Measurements from ENCODE around the gene SMG6.

Gene SMG6

GRCh38 chr17:2093349-2093748 lies 210.2 kb downstream of the SMG6 start:
- no peak for DNase-seq

DNA sequence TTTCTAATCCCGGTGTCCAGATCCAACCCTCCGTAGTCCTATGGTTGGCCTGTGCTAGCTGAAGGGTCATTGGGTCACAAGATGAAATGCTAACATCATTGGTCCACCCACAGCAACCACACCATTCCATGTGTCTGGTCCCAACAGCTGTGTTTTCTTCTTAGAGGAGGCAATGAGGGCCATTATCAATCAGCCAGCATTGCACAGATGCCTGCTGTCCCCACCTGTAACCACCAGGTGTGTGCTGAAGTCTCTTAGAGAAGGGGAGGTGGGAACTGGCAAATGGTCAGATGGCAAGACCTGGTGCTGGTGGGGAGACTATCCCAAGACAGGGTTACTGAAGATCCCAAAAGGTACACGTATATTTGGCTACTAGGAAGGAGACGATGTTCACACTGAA lies 211.3 kb downstream of the SMG6 start:
- no peak for DNase-seq

DNA sequence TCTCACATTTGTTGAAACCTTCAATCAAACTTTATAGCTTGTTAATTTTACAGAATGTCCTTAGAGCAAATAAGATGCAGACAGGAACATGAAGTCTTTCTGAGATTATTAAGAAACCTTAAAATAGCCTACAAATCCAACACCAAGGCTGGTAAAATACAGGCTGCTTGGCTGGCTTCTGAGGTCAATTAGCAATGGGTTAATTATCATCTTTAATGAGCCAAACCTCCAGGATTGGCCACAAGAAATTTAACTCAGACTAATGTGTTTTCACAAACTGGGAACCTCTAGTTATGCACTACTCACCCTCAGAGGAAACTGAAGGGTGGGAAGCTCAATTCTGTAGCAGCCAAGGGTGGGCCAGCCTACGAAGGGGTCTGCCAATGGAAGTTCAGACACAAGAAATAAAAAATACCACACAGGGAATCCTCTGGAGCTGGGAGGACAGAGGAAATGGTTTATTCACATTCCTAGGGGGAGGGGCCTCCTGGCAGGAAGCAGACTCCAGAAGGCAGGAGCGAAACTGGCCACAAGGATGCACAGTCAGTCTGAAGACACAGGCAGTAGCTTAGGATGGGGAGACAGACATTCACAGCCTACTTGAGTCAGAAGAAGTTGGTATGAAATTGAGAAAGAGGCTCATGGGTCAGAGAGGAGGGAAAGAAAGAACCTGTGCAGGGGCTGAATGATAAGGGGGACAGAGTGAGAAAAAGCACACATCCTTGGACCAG lies 212.6 kb downstream of the SMG6 start:
- DNase-seq, result no peak

DNA sequence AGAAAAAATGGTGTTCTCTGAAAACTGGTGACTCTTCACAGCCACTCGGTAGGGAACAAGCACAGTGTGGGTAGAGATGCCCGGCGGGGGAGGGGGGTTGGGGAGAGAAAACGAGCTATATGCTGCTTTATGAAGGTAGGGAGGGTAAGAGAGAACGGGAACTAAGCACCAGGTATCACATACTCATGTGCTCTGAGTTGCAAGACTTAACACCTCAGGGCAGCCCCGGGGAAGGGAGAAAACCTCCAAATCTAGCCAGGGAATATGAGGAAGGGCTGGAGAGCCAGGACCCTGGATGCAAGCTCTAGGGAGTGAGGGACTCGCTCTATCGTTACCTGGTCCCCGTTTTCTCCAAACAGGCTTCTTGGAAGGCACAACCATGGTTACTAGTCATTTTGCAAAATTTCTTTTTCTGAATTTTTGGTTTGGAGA lies 213.4 kb downstream of the SMG6 start:
- DNase-seq, result no peak

DNA sequence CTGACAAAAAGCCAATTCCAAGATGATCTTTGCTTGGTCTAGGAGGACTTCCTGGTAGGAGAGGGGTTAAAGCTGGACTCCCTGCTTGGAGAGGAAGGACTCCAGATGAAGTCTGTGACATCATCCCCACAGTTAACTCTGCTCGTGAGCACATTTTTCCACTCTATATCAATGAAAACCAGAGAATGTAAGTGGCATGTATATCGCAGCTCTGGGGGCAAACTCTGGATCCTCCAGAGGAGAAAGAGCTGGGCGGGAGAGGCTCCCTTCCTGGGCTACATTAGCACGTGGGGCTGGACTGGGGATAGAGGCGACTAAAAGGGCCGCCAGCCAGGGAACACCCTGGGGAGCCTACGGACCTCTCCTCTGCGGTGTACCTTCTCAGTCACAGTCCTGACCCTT lies 214.6 kb downstream of the SMG6 start:
- no peak for DNase-seq

DNA sequence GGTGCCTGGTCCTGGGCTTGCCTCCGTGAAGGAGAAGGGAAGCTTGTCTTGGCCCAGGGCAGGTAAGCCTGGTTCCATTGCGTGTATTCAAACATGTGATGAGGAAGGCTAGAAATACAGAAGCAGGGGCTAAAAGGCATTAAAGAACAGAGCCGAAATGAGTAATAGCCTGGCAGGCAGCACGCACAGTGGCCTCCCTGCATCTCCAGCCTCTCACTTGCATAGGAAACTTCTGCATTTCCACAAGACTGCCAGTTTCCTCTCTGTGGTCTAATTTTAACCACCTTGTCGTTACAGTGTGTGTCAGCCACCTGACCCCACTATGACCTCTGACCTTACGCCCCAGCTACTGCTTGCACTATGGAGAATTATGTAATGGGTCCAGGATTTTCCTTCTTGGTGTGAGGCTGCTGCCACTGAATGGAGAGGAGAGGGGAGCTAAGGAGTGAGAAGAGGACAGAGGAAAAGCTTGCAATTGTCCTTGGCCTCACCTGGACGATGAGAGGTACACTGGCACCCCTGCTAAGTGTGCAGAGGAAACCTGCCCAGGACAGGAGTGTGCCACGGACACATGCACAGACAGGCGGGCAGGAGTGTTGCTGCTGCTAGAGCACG lies 215.9 kb downstream of the SMG6 start:
- no peak for DNase-seq

GRCh38 chr17:2086306-2086705 lies 217.3 kb downstream of the SMG6 start:
- no peak for DNase-seq

DNA sequence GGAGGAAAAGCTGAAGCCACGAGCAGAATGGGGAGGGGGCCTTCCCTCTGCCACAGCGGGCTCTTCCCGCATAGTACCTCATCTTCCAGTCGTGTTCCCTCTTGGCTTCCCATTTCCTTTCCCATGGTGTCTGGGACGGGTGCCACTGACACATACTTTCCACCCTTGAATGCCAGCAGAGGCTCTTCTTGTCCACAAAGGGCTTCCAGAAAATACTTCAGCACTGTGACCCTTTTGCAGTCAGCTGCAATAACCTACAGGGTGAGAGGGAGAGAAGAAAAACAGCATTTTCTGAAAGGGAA lies 218.0 kb downstream of the SMG6 start:
- DNase-seq, result no peak

DNA sequence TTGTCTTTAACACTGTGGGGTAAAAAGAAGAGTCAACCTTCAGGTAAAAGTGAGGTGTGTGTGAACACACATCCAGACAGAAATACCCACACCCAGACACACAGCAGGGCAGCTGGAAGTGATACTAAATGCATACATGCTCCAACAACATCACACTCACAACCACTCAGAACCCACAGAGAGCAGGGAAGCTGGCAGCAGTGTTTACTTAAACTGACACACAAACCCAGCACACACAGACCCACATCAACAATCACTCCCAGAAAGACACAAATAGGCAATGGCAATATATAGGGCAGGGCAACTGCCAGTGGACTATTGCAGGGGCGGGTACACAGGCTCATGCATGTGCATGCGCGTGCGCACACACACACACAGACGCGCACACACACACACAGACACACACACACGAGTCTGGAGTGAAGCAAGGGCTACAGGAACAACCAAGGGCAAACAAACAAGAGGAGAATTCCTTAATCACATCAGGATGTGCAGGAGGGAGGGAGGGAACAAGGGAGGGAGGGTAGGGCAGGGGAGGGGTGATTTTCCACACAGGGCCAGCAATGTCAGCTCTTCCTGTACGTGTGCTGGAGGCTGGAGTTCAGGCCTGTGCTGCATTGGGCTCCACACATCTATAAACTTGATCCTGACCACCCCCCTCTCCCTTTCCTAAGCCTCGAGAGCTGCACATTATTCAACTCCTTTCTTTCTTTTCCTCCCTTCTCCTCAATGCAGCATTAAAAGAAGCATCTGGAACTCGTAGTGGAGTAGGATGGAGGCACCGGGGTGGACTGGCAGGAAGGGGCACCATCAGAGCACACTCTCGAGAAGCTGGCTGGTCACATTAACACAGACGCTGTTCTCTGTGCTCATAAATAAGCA lies 218.6 kb downstream of the SMG6 start:
- DNase-seq, result no peak

DNA sequence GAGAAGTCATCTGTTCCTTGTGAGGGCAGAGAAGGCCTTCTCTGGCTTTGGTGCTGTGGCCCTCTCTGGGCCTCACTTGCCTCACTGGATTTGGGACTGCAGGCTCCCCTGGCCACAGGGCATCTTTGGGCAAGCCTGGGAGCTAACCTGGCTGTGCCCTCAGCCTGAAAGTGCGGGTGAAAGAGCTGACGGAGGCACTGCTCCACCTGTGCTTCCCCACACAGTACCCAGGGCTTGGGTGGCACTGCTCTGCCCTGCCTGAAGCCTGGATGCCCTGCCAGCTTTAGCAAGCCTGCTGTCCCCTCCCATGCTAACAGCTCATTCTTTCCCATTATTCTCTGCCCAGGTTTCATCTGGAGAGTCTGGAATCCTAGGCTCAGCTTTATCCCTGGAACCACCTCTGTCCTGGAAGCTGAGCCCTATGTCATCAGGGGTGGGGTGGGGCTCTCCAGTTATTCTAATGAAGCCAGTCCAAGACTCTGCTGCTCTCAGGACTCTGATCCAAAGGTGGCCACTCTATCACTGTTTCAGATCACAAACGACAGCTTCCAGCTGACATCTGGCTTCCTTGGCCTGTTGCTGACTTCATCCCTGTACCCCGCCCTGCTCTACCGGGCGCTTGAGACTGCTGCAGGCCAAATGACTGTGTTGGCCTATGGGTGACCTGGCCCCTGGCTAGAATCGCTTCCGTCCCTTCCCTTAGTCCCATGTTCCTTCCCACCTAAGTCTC lies 219.4 kb downstream of the SMG6 start:
- DNase-seq, result no peak

GRCh38 chr17:2083613-2084035 lies 220.0 kb downstream of the SMG6 start:
- DNase-seq, result no peak

- DNase-seq, result no peak
Observed at GRCh38 chr17:2082003-2082781, 221.4 kb downstream of the SMG6 start.

- no peak for DNase-seq
Observed at GRCh38 chr17:2081564-2081963, 222.0 kb downstream of the SMG6 start.

DNA sequence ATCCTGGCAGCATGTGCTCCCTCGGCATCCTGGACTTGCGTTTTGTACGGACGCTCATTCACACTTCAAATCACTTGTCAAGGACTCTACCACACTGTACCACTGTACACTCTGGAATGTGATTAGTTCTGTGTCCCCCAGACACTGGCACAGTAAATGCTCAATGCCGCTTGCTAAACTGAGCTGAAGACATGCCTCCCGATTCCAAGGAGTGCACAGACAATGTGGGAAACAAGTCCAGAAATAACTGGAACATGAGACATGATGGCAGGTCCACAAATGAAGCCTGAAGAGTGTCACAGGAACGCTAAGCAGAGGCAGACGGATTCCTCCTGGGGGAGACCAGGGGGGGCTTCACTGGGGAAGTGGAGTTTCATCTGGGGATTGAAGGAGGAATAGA lies 226.5 kb downstream of the SMG6 start:
- DNase-seq, result no peak

- DNase-seq, result no peak
Observed at GRCh38 chr17:2076087-2076984, 227.2 kb downstream of the SMG6 start.

- DNase-seq, result no peak
Observed at GRCh38 chr17:2075336-2076086, 228.1 kb downstream of the SMG6 start.

GRCh38 chr17:2074919-2075318 lies 228.7 kb downstream of the SMG6 start:
- no peak for DNase-seq

- DNase-seq, result no peak
Observed at GRCh38 chr17:2071455-2072281, 231.9 kb downstream of the SMG6 start.

DNA sequence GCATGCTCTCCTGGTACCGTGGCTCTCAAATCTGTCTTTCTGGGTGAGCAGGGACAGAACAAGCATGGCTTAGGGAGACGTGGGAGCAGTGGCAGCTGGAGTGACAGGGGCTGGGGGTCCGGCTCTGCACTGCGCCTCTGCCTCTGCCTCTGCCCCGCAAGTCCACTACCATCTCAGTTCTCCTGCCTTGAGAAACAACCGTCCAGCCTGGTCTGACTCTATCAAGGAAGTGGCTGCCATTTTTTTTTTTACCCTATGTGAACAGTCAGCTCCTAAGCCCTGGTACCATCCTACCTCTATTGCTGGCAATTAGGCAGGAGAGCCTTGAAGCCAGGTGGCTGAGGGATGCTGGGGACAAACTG lies 232.6 kb downstream of the SMG6 start:
- no peak for DNase-seq
